Tibial nerve (tissue), 4 donors: ENCODE measurements around the gene PIGN.

Experiments used
- CTCF ChIP-seq, 5 experiments: fragments of 200-600 bp in 3 of 5; fragments of 450-650 bp in 2 of 5; sonication (generic) in 3 of 5; IDR thresholded peaks; one replicate each; pipeline ENCODE4 v1.5.1; 2016 to 2019; ENCODE audit warnings: antibody characterized with exemption in 5 of 5, mild to moderate bottlenecking in 3 of 5, moderate library complexity in 2 of 5
- EP300 ChIP-seq, 2 donors: sonication (generic); formaldehyde crosslinking; IDR thresholded peaks; one replicate each; pipeline ENCODE4 v1.6.1; 2017; ENCODE audit warnings: antibody characterized with exemption in 2 of 2, mild to moderate bottlenecking in 1 of 2

- TF ChIP-seq CTCF (IDR thresholded peaks at IDR 0.05) (no peak), EP300 (IDR thresholded peaks at IDR 0.05) (no peak)
These were observed 67.0 kb downstream of the PIGN start for GRCh38 chr18:62119884-62120283.
